Liver (tissue), 9 donors: ENCODE data around the gene PSIP1. TPM values are rescaled to one million over a fixed set of nuclear protein-coding genes. Genes with fewer than 3 reads are reported as not detected.

Experiments used
- DNase-seq: peaks from one replicate; pipeline ENCODE4 v3.0.0-alpha.2; 2017; ENCODE audit warnings: low spot score
- H3K27ac ChIP-seq, 2 donors: one replicate each; pipeline ENCODE4 v1.7.0; 2013; ENCODE audit warnings: inconsistent platforms in 2 of 2, low read length in 2 of 2, control low read depth in 1 of 2, low read depth in 1 of 2, mild to moderate bottlenecking in 1 of 2
- H3K27me3 ChIP-seq, 4 donors: one replicate each; pipeline versions ENCODE4 v1.6.1 to v1.7.0; 2013; ENCODE audit warnings: low read length in 3 of 4, inconsistent platforms in 1 of 4, mild to moderate bottlenecking in 1 of 4, moderate library complexity in 1 of 4; ENCODE audit not compliant: control insufficient read depth in 4 of 4, insufficient read depth in 4 of 4
- H3K36me3 ChIP-seq, 4 donors: one replicate each; pipeline versions ENCODE4 v1.6.1 to v1.7.0; 2013; ENCODE audit warnings: low read length in 3 of 4, mild to moderate bottlenecking in 3 of 4, low read depth in 1 of 4, moderate library complexity in 1 of 4; ENCODE audit not compliant: control insufficient read depth in 4 of 4, insufficient read depth in 3 of 4
- H3K4me1 ChIP-seq, 4 donors: one replicate each; pipeline versions ENCODE4 v1.6.1 to v1.7.0; 2013; ENCODE audit warnings: low read length in 3 of 4, mild to moderate bottlenecking in 3 of 4, moderate library complexity in 1 of 4; ENCODE audit not compliant: control insufficient read depth in 4 of 4, insufficient read depth in 4 of 4
- H3K4me3 ChIP-seq, 3 donors: one replicate each; pipeline versions ENCODE4 v1.6.1 to v1.7.0; 2013; ENCODE audit warnings: low read length in 3 of 3, control low read depth in 1 of 3, low read depth in 1 of 3, mild to moderate bottlenecking in 1 of 3
- H3K9ac ChIP-seq, 2 donors: one replicate each; pipeline ENCODE4 v1.7.0; 2013; ENCODE audit warnings: low read length in 2 of 2, mild to moderate bottlenecking in 2 of 2, moderate library complexity in 2 of 2, control low read depth in 1 of 2, low read depth in 1 of 2
- H3K9me3 ChIP-seq, 4 donors: one replicate each; pipeline versions ENCODE4 v1.6.1 to v1.7.0; 2013; ENCODE audit warnings: low read length in 3 of 4; ENCODE audit not compliant: control insufficient read depth in 4 of 4
- EGR1 ChIP-seq, 2 donors: IDR thresholded peaks; 2 replicates each; pipeline ENCODE4 v1.6.1; 2016 to 2018; ENCODE audit warnings: antibody characterized with exemption in 2 of 2, low read depth in 2 of 2
- FOXA1 ChIP-seq: IDR thresholded peaks from 2 replicates; pipeline ENCODE4 v1.6.1; 2016; ENCODE audit warnings: antibody characterized with exemption
- FOXA2 ChIP-seq: IDR thresholded peaks from 2 replicates; pipeline ENCODE4 v1.6.1; 2016; ENCODE audit warnings: antibody characterized with exemption
- GABPA ChIP-seq, 2 donors: IDR thresholded peaks in 1 of 2; conservative IDR thresholded peaks in 1 of 2; 2 replicates each; pipeline ENCODE4 v1.6.1; 2016; ENCODE audit warnings: antibody characterized with exemption in 2 of 2, mild to moderate bottlenecking in 1 of 2, moderate library complexity in 1 of 2
- HNF4G ChIP-seq: IDR thresholded peaks from 2 replicates; pipeline ENCODE4 v1.6.1; 2016; ENCODE audit warnings: antibody characterized with exemption
- JUND ChIP-seq, 2 donors: IDR thresholded peaks; 2 replicates each; pipeline ENCODE4 v1.6.1; 2016; ENCODE audit warnings: antibody characterized with exemption in 2 of 2
- NR2F2 ChIP-seq: IDR thresholded peaks from 2 replicates; pipeline ENCODE4 v1.6.1; 2016; ENCODE audit warnings: antibody characterized with exemption
- RAD21 ChIP-seq, 2 donors: IDR thresholded peaks; 2 replicates each; pipeline ENCODE4 v1.6.1; 2016; ENCODE audit warnings: antibody characterized with exemption in 2 of 2, mild to moderate bottlenecking in 2 of 2
- RXRA ChIP-seq, 2 donors: IDR thresholded peaks; 2 replicates each; pipeline ENCODE4 v1.6.1; 2017 to 2018; ENCODE audit warnings: antibody characterized with exemption in 2 of 2, mild to moderate bottlenecking in 1 of 2
- SP1 ChIP-seq: IDR thresholded peaks from 2 replicates; pipeline ENCODE4 v1.6.1; 2018; ENCODE audit warnings: antibody characterized with exemption, mild to moderate bottlenecking
- TAF1 ChIP-seq: conservative IDR thresholded peaks from 2 replicates; pipeline ENCODE4 v1.6.1; 2016; ENCODE audit warnings: antibody characterized with exemption, mild to moderate bottlenecking
- YY1 ChIP-seq: IDR thresholded peaks from 2 replicates; pipeline ENCODE4 v1.6.1; 2016; ENCODE audit warnings: antibody characterized with exemption, mild to moderate bottlenecking
- WGBS: extraction: QIAGEN DNeasy Blood & Tissue Kit; methylation state at CpG from one replicate; pipeline ENCODE4 v1.1.7; 2013; 5-methylcytosine and 5-hydroxymethylcytosine counted together
- polyA plus RNA-seq, 2 donors: library from polyadenylated mRNA; stranded (reverse) in 1 of 2; unstranded in 1 of 2; fragments of 200-250 nt in 1 of 2; fragments of >200 nt in 1 of 2; fragmentation: Nextera tagmentation in 1 of 2; extraction: Ambion mirVana in 1 of 2; gene quantifications; one replicate each; pipeline versions ENCODE4 v1.2.1 to v1.2.3, GENCODE V29; 2013 to 2015
- total RNA-seq, 2 donors: library from RNA; depleted of rRNA; stranded (reverse); fragments of >200 nt; gene quantifications; one replicate each; pipeline ENCODE4 v1.2.3, GENCODE V29; 2014
- TF ChIP-seq, protein P1 (sequence below): IDR thresholded peaks from 2 replicates; pipeline ENCODE4 v1.6.1; 2016; ENCODE audit warnings: antibody characterized with exemption
- TF ChIP-seq, protein P2 (sequence below): IDR thresholded peaks from 2 replicates; pipeline ENCODE4 v1.6.1; 2016; ENCODE audit warnings: antibody characterized with exemption
- TF ChIP-seq, protein P3 (sequence below): fragments of 150-350 bp; IDR thresholded peaks from 2 replicates; pipeline ENCODE4 v1.5.1; 2017; ENCODE audit warnings: improper control_type of control experiment, low read depth, low read length; ENCODE audit not compliant: missing input control
- TF ChIP-seq, protein P4 (sequence below): IDR thresholded peaks from 2 replicates; pipeline ENCODE4 v1.6.1; 2016; ENCODE audit warnings: antibody characterized with exemption
- TF ChIP-seq, protein P5 (sequence below): IDR thresholded peaks from 2 replicates; pipeline ENCODE4 v1.6.1; 2016; ENCODE audit warnings: antibody characterized with exemption, mild to moderate bottlenecking
- donor health status: healthy.
- donor health status: healthy.
- donor health status: healthy.
- donor health status: healthy.
- donor health status: healthy.

The PSIP1 gene
- total and polyA plus RNA-seq, 4 donors: 9.2 to 22.7 (median 13.2) TPM

DNA sequence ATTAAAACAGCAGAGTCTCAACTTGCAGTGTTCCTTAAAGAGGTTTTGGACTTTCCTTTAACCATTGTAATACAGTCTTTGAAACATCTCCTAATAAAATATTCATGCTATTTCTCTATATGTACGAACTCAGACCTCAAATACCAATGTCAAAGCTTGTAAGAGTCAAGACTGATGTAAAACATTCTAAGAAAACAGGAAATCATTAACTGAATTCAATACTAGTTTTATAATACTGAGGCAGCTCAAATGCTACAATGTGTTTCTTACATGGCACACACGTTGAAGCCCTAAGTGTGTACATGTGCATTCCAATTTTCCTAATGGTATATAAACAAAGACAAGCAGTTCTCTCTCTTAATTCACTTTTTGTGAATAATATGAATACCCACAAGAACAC is 11.6 kb downstream of the PSIP1 start:
- no peak for DNase-seq
- Histone ChIP-seq H3K27me3 (no peaks in the 10 kb centered on the region), H3K4me1 (peaks cover 0 to 3% (median 0%) of the 10 kb centered on the region in 4 donors), H3K27ac (no peak overlapping the region), H3K9me3 (no peaks in the 10 kb centered on the region), H3K9ac (no peak overlapping the region), H3K4me3 (no peak overlapping the region), H3K36me3 (peaks cover 0 to 5% (median 4%) of the 10 kb centered on the region in 4 donors)
- WGBS: 78% methylated on average over 2 of the region's 2 CpGs
- TF ChIP-seq, protein P1, sequence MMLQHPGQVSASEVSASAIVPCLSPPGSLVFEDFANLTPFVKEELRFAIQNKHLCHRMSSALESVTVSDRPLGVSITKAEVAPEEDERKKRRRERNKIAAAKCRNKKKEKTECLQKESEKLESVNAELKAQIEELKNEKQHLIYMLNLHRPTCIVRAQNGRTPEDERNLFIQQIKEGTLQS: no peak
- TF ChIP-seq HNF4G (no peak), RXRA (IDR thresholded peaks at IDR 0.05) (no peak), SP1 (no peak), FOXA1 (no peak), EGR1 (IDR thresholded peaks at IDR 0.05; ENCODE audit: low read depth in 2 of 2) (no peak), RAD21 (IDR thresholded peaks at IDR 0.05) (no peak), YY1 (no peak), GABPA (IDR thresholded peaks at IDR 0.05 in 1 of 2, conservative IDR thresholded peaks at IDR 0.05 in 1 of 2) (no peak), TAF1 (no peak), NR2F2 (no peak), FOXA2 (no peak), JUND (IDR thresholded peaks at IDR 0.05) (no peak)
- TF ChIP-seq, protein P2, sequence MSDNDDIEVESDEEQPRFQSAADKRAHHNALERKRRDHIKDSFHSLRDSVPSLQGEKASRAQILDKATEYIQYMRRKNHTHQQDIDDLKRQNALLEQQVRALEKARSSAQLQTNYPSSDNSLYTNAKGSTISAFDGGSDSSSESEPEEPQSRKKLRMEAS: no peak
- TF ChIP-seq, protein P3, sequence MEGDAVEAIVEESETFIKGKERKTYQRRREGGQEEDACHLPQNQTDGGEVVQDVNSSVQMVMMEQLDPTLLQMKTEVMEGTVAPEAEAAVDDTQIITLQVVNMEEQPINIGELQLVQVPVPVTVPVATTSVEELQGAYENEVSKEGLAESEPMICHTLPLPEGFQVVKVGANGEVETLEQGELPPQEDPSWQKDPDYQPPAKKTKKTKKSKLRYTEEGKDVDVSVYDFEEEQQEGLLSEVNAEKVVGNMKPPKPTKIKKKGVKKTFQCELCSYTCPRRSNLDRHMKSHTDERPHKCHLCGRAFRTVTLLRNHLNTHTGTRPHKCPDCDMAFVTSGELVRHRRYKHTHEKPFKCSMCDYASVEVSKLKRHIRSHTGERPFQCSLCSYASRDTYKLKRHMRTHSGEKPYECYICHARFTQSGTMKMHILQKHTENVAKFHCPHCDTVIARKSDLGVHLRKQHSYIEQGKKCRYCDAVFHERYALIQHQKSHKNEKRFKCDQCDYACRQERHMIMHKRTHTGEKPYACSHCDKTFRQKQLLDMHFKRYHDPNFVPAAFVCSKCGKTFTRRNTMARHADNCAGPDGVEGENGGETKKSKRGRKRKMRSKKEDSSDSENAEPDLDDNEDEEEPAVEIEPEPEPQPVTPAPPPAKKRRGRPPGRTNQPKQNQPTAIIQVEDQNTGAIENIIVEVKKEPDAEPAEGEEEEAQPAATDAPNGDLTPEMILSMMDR: no peak
- TF ChIP-seq, protein P4, sequence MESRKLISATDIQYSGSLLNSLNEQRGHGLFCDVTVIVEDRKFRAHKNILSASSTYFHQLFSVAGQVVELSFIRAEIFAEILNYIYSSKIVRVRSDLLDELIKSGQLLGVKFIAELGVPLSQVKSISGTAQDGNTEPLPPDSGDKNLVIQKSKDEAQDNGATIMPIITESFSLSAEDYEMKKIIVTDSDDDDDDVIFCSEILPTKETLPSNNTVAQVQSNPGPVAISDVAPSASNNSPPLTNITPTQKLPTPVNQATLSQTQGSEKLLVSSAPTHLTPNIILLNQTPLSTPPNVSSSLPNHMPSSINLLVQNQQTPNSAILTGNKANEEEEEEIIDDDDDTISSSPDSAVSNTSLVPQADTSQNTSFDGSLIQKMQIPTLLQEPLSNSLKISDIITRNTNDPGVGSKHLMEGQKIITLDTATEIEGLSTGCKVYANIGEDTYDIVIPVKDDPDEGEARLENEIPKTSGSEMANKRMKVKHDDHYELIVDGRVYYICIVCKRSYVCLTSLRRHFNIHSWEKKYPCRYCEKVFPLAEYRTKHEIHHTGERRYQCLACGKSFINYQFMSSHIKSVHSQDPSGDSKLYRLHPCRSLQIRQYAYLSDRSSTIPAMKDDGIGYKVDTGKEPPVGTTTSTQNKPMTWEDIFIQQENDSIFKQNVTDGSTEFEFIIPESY: no peak
- TF ChIP-seq, protein P5, sequence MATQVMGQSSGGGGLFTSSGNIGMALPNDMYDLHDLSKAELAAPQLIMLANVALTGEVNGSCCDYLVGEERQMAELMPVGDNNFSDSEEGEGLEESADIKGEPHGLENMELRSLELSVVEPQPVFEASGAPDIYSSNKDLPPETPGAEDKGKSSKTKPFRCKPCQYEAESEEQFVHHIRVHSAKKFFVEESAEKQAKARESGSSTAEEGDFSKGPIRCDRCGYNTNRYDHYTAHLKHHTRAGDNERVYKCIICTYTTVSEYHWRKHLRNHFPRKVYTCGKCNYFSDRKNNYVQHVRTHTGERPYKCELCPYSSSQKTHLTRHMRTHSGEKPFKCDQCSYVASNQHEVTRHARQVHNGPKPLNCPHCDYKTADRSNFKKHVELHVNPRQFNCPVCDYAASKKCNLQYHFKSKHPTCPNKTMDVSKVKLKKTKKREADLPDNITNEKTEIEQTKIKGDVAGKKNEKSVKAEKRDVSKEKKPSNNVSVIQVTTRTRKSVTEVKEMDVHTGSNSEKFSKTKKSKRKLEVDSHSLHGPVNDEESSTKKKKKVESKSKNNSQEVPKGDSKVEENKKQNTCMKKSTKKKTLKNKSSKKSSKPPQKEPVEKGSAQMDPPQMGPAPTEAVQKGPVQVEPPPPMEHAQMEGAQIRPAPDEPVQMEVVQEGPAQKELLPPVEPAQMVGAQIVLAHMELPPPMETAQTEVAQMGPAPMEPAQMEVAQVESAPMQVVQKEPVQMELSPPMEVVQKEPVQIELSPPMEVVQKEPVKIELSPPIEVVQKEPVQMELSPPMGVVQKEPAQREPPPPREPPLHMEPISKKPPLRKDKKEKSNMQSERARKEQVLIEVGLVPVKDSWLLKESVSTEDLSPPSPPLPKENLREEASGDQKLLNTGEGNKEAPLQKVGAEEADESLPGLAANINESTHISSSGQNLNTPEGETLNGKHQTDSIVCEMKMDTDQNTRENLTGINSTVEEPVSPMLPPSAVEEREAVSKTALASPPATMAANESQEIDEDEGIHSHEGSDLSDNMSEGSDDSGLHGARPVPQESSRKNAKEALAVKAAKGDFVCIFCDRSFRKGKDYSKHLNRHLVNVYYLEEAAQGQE: no peak
